ENCODE measurements around the gene PTPN7.

GRCh38 chr1:202203238-202204039, 43.0 kb upstream of the PTPN7 start:
- TF ChIP-seq FOS (IDR thresholded peaks at IDR 0.05; ENCODE audit: borderline replicate concordance, extremely low read depth, insufficient read length): no peak
- no peak for TF ChIP-seq EP300 (IDR thresholded peaks at IDR 0.05; ENCODE audit: borderline replicate concordance in 1 of 2, control insufficient read depth in 1 of 2, low read depth in 2 of 2, low read length in 2 of 2)
- TF ChIP-seq GABPA (IDR thresholded peaks at IDR 0.05; ENCODE audit: low read depth): no peak
- no peak for TF ChIP-seq CTCF (IDR thresholded peaks at IDR 0.05 in 2 of 3, conservative IDR thresholded peaks at IDR 0.05 in 1 of 3; ENCODE audit: control insufficient read depth in 2 of 3, extremely low read depth in 1 of 3, insufficient read depth in 1 of 3, low read depth in 3 of 3, low read length in 3 of 3)
- no peak for TF ChIP-seq YY1 (IDR thresholded peaks at IDR 0.05; ENCODE audit: low read depth, low read length)
- TF ChIP-seq STAT3 (IDR thresholded peaks at IDR 0.05; ENCODE audit: low read depth, low read length): no peak
- TF ChIP-seq CEBPZ (IDR thresholded peaks at IDR 0.05; ENCODE audit: low read depth, low read length): no peak
- no peak for TF ChIP-seq ATF2 (IDR thresholded peaks at IDR 0.05; ENCODE audit: low read length)
- no peak for TF ChIP-seq E4F1 (IDR thresholded peaks at IDR 0.05; ENCODE audit: borderline replicate concordance, partially characterized antibody)
- no peak for TF ChIP-seq MTA2 (IDR thresholded peaks at IDR 0.05; ENCODE audit: low read depth)
